ENCODE results near the gene PIK3IP1. TPM values are rescaled to one million over a fixed set of nuclear protein-coding genes. Genes with fewer than 3 reads are reported as not detected.

PIK3IP1 gene
- total RNA-seq, 1 donor from 2014 or later: 12.3 TPM

GRCh38 chr22:31282748-31283468, 9.4 kb downstream of the PIK3IP1 start:
- intact Hi-C loops (cut with micrococcal nuclease): no loop called here
- Mint-ChIP-seq H3K9me3 (no peaks in the 10 kb centered on the region), H3K4me3 (no peak overlapping the region), H3K36me3 (ENCODE audit: low read depth) (peaks cover 44% of the 10 kb centered on the region), H3K27me3 (ENCODE audit: insufficient read depth) (no peaks in the 10 kb centered on the region), H3K27ac (peak overlapping the region; percentile 58), H3K4me1 (ENCODE audit: low read depth) (peaks cover 80% of the 10 kb centered on the region)
- no peak for DNase-seq (ENCODE audit: low spot score)

GRCh38 chr22:31281733-31282132, 10.6 kb downstream of the PIK3IP1 start:
- Mint-ChIP-seq H3K27ac (peak overlapping the region; percentile 58), H3K4me1 (ENCODE audit: low read depth) (peaks cover 74% of the 10 kb centered on the region)

GRCh38 chr22:31279821-31280505, 12.3 kb downstream of the PIK3IP1 start:
- Mint-ChIP-seq H3K27me3 (ENCODE audit: insufficient read depth) (no peaks in the 10 kb centered on the region), H3K4me3 (peak overlapping the region; percentile 13), H3K27ac (peak overlapping the region; percentile 87), H3K4me1 (ENCODE audit: low read depth) (peaks cover 56% of the 10 kb centered on the region), H3K36me3 (ENCODE audit: low read depth) (peaks cover 38% of the 10 kb centered on the region), H3K9me3 (no peaks in the 10 kb centered on the region)
- intact Hi-C loops (cut with micrococcal nuclease): no loop called here
- no peak for DNase-seq (ENCODE audit: low spot score)

More at GRCh38 chr22:31281733-31282132, 10.6 kb downstream of the PIK3IP1 start:
- Mint-ChIP-seq H3K27me3 (ENCODE audit: insufficient read depth) (no peaks in the 10 kb centered on the region), H3K4me3 (no peak overlapping the region), H3K36me3 (ENCODE audit: low read depth) (peaks cover 42% of the 10 kb centered on the region), H3K9me3 (no peaks in the 10 kb centered on the region)
- intact Hi-C loops (cut with micrococcal nuclease): no loop called here
- DNase-seq (ENCODE audit: low spot score): no peak

- no peaks in the 10 kb centered on the region for H3K9me3 Mint-ChIP-seq
- no peak for DNase-seq (ENCODE audit: low spot score)
- intact Hi-C loops (cut with micrococcal nuclease): no loop called here
- peak overlapping the region; percentile 87 for H3K27ac Mint-ChIP-seq
- H3K36me3 Mint-ChIP-seq (ENCODE audit: low read depth): peaks cover 41% of the 10 kb centered on the region
- peaks cover 52% of the 10 kb centered on the region for H3K4me1 Mint-ChIP-seq (ENCODE audit: low read depth)
- peak overlapping the region; percentile 15 for H3K4me3 Mint-ChIP-seq
- no peaks in the 10 kb centered on the region for H3K27me3 Mint-ChIP-seq (ENCODE audit: insufficient read depth)
These were observed 13.0 kb downstream of the PIK3IP1 start for GRCh38 chr22:31279327-31279669.

GRCh38 chr22:31278626-31279326, 13.5 kb downstream of the PIK3IP1 start:
- Mint-ChIP-seq H3K9me3 (no peaks in the 10 kb centered on the region), H3K36me3 (ENCODE audit: low read depth) (peaks cover 44% of the 10 kb centered on the region), H3K4me3 (peak overlapping the region; percentile 15), H3K4me1 (ENCODE audit: low read depth) (peaks cover 52% of the 10 kb centered on the region), H3K27me3 (ENCODE audit: insufficient read depth) (no peaks in the 10 kb centered on the region), H3K27ac (peak overlapping the region; percentile 87)
- DNase-seq (ENCODE audit: low spot score): peak; percentile 29
- intact Hi-C loops (cut with micrococcal nuclease): no loop called here

- intact Hi-C loops (cut with micrococcal nuclease): no loop called here
- Mint-ChIP-seq H3K9me3 (no peaks in the 10 kb centered on the region), H3K4me1 (ENCODE audit: low read depth) (peaks cover 48% of the 10 kb centered on the region), H3K27me3 (ENCODE audit: insufficient read depth) (no peaks in the 10 kb centered on the region), H3K4me3 (peak overlapping the region; percentile 19), H3K27ac (peak overlapping the region; percentile 87), H3K36me3 (ENCODE audit: low read depth) (peaks cover 41% of the 10 kb centered on the region)
- DNase-seq (ENCODE audit: low spot score): no peak
These were observed 14.1 kb downstream of the PIK3IP1 start for GRCh38 chr22:31278151-31278621.

GRCh38 chr22:31277741-31278140, 14.5 kb downstream of the PIK3IP1 start:
- H3K4me1 Mint-ChIP-seq (ENCODE audit: low read depth): peaks cover 49% of the 10 kb centered on the region
- no peaks in the 10 kb centered on the region for H3K9me3 Mint-ChIP-seq
- H3K27me3 Mint-ChIP-seq (ENCODE audit: insufficient read depth): no peaks in the 10 kb centered on the region
- no peak for DNase-seq (ENCODE audit: low spot score)
- peaks cover 43% of the 10 kb centered on the region for H3K36me3 Mint-ChIP-seq (ENCODE audit: low read depth)
- peak overlapping the region; percentile 87 for H3K27ac Mint-ChIP-seq
- intact Hi-C loops (cut with micrococcal nuclease): no loop called here
- no peak overlapping the region for H3K4me3 Mint-ChIP-seq

- no peak overlapping the region for H3K4me3 Mint-ChIP-seq
- no peak overlapping the region for H3K27ac Mint-ChIP-seq
- no peaks in the 10 kb centered on the region for H3K27me3 Mint-ChIP-seq (ENCODE audit: insufficient read depth)
- H3K9me3 Mint-ChIP-seq: no peaks in the 10 kb centered on the region
- peaks cover 47% of the 10 kb centered on the region for H3K4me1 Mint-ChIP-seq (ENCODE audit: low read depth)
- peaks cover 39% of the 10 kb centered on the region for H3K36me3 Mint-ChIP-seq (ENCODE audit: low read depth)
- DNase-seq (ENCODE audit: low spot score): no peak
- intact Hi-C loops (cut with micrococcal nuclease): no loop called here
These were observed 15.7 kb downstream of the PIK3IP1 start for GRCh38 chr22:31276426-31277167.

- Mint-ChIP-seq H3K27ac (peak overlapping the region; percentile 5), H3K27me3 (ENCODE audit: insufficient read depth) (no peaks in the 10 kb centered on the region), H3K36me3 (ENCODE audit: low read depth) (peaks cover 37% of the 10 kb centered on the region), H3K4me3 (no peak overlapping the region), H3K9me3 (no peaks in the 10 kb centered on the region), H3K4me1 (ENCODE audit: low read depth) (peaks cover 42% of the 10 kb centered on the region)
- intact Hi-C loops (cut with micrococcal nuclease): no loop called here
- DNase-seq (ENCODE audit: low spot score): no peak
These were observed 16.7 kb downstream of the PIK3IP1 start for GRCh38 chr22:31275576-31275975.

- peaks cover 34% of the 10 kb centered on the region for H3K36me3 Mint-ChIP-seq (ENCODE audit: low read depth)
These were observed 17.3 kb downstream of the PIK3IP1 start for GRCh38 chr22:31275018-31275417.

GRCh38 chr22:31274017-31274416, 18.3 kb downstream of the PIK3IP1 start:
- no peak for DNase-seq (ENCODE audit: low spot score)
- Mint-ChIP-seq H3K9me3 (no peaks in the 10 kb centered on the region), H3K36me3 (ENCODE audit: low read depth) (peaks cover 26% of the 10 kb centered on the region), H3K27me3 (ENCODE audit: insufficient read depth) (no peaks in the 10 kb centered on the region), H3K4me1 (ENCODE audit: low read depth) (peaks cover 26% of the 10 kb centered on the region), H3K27ac (peak overlapping the region; percentile 23), H3K4me3 (no peak overlapping the region)
- intact Hi-C loops (cut with micrococcal nuclease): no loop called here

More at GRCh38 chr22:31275018-31275417, 17.3 kb downstream of the PIK3IP1 start:
- DNase-seq (ENCODE audit: low spot score): no peak
- H3K27me3 Mint-ChIP-seq (ENCODE audit: insufficient read depth): no peaks in the 10 kb centered on the region
- H3K4me1 Mint-ChIP-seq (ENCODE audit: low read depth): peaks cover 36% of the 10 kb centered on the region
- no peaks in the 10 kb centered on the region for H3K9me3 Mint-ChIP-seq
- intact Hi-C loops (cut with micrococcal nuclease): no loop called here
- H3K27ac Mint-ChIP-seq: peak overlapping the region; percentile 40
- no peak overlapping the region for H3K4me3 Mint-ChIP-seq

All from activated T-helper 1 cell treated with anti-CD3 and anti-CD28 coated beads, Interleukin-12 subunit alpha, Interleukin-12 subunit beta, Interleukin-2, Interleukin-4 antibody, amounts not matched to agents 30 ng/mL and 10 ng/mL and 1 ng/mL, durations not matched to agents 14 hours and 24 hours and 36 hours (primary cell).